Karpas-422 (cell line): ENCODE results near the gene TDRD10. TPM values are rescaled to one million over a fixed set of nuclear protein-coding genes. Genes with fewer than 3 reads are reported as not detected.

Experiments used
- DNase-seq: peaks from one replicate; pipeline ENCODE4 v3.0.0-alpha.2; 2015
- H2AFZ ChIP-seq: fragments of 200-600 bp; sonication (generic); 2 replicates; pipeline ENCODE4 v1.6.1; 2014; ENCODE audit warnings: antibody characterized with exemption, low read length, mixed read lengths
- H3K27ac ChIP-seq: fragments of 200-600 bp; sonication (generic); 2 replicates; pipeline ENCODE4 v1.5.1; 2014; ENCODE audit warnings: mild to moderate bottlenecking, low read length, moderate library complexity
- H3K27me3 ChIP-seq: fragments of 200-600 bp; sonication (generic); 2 replicates; pipeline ENCODE4 v1.6.1; 2014; ENCODE audit warnings: low read length, mixed read lengths
- H3K36me3 ChIP-seq: fragments of 200-600 bp; sonication (generic); 2 replicates; pipeline ENCODE4 v1.6.1; 2014; ENCODE audit warnings: low read length, mixed read lengths; ENCODE audit not compliant: insufficient read depth
- H3K4me1 ChIP-seq: fragments of 200-600 bp; sonication (generic); 2 replicates; pipeline ENCODE4 v1.6.1; 2014; ENCODE audit warnings: mild to moderate bottlenecking, low read length, mixed read lengths
- H3K4me2 ChIP-seq: fragments of 200-600 bp; sonication (generic); 2 replicates; pipeline ENCODE4 v1.6.1; 2014; ENCODE audit warnings: low read length, low read depth, mild to moderate bottlenecking; ENCODE audit not compliant: poor library complexity, severe bottlenecking
- H3K4me3 ChIP-seq: fragments of 200-600 bp; sonication (generic); 2 replicates; pipeline ENCODE4 v1.5.1; 2014; ENCODE audit warnings: mild to moderate bottlenecking, antibody characterized with exemption, low read length, mixed read lengths
- H3K79me2 ChIP-seq: fragments of 200-600 bp; sonication (generic); 2 replicates; pipeline ENCODE4 v1.6.1; 2014; ENCODE audit warnings: mild to moderate bottlenecking, low read length, mixed read lengths
- H3K9ac ChIP-seq: fragments of 200-600 bp; sonication (generic); 2 replicates; pipeline ENCODE4 v1.6.0; 2014; ENCODE audit warnings: low read length
- H3K9me2 ChIP-seq: fragments of 200-600 bp; sonication (generic), shearing (Covaris generic); replicated peaks from 2 replicates; pipeline ENCODE4 v1.6.0; 2014; ENCODE audit warnings: mild to moderate bottlenecking, low read length, moderate library complexity; ENCODE audit not compliant: insufficient read depth
- H3K9me3 ChIP-seq: fragments of 300-700, 200-600 bp; sonication (generic); 2 replicates; pipeline ENCODE4 v1.6.1; 2014; ENCODE audit warnings: low read length, mixed read lengths
- H4K20me1 ChIP-seq: fragments of 200-600 bp; sonication (generic); 2 replicates; pipeline ENCODE4 v1.6.1; 2014; ENCODE audit warnings: mild to moderate bottlenecking, antibody characterized with exemption, low read length, low read depth; ENCODE audit not compliant: insufficient read depth
- total RNA-seq: library from RNA; depleted of rRNA; stranded (reverse); fragments of >200 nt; shearing (Covaris generic); gene quantifications from 2 replicates; pipeline ENCODE4 v1.2.3, GENCODE V29; 2014; ENCODE audit warnings: low replicate concordance

The TDRD10 gene
- total RNA-seq, 1 experiment from 2014 or later = not detected

DNA sequence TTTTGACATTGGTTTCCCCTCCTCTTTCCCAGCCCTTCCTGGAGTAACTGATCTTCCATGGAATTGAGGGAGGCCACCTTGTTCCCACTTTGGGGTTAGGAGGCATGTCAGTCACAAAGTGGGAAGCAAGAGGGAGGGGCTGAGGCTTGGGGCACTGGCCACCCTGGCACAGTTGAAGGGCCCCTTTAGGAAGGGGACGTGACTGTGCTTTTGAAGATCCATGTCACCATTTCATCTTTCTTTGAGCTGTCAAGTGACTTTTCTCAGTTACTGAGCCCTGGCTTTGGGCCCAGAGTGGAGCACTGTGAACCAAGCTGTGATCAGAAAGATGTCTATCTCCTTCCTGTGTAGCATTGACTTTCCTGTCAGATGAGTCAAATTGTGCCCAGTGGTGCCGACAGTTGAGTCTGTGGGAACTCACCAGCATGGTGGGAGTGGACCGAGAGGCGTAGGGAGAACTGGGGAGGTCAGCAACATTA lies 38.5 kb upstream of the TDRD10 start:
- no peak overlapping the region for H3K27ac ChIP-seq
- no peak overlapping the region for H2AFZ ChIP-seq
- H3K9ac ChIP-seq = no peak overlapping the region
- no peaks in the 10 kb centered on the region for H3K4me1 ChIP-seq
- H3K27me3 ChIP-seq = no peaks in the 10 kb centered on the region
- no peak overlapping the region for H3K4me3 ChIP-seq
- DNase-seq = no peak
- H3K4me2 ChIP-seq = no peak overlapping the region
- no peaks in the 10 kb centered on the region for H3K9me3 ChIP-seq
- no peaks in the 10 kb centered on the region for H4K20me1 ChIP-seq
- H3K36me3 ChIP-seq = no peaks in the 10 kb centered on the region
- no peaks in the 10 kb centered on the region for H3K79me2 ChIP-seq
- H3K9me2 ChIP-seq = no peaks in the 10 kb centered on the region

DNA sequence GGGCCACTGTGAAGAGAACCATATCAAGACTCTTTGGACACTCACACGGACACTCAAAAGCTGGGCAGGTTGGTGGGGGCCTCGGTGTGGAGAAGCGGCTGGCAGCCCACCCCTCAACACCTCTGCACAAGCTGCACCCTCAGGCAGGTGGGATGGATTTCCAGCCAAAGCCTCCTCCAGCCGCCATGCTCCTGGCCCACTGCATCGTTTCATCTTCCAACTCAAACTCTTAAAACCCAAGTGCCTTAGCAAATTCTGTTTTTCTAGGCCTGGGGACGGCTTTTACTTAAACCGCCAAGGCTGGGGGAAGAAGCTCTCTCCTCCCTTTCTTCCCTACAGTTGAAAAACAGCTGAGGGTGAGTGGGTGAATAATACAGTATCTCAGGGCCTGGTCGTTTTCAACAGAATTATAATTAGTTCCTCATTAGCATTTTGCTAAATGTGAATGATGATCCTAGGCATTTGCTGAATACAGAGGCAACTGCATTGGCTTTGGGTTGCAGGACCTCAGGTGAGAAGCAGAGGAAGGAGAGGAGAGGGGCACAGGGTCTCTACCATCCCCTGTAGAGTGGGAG lies 36.3 kb upstream of the TDRD10 start:
- no peaks in the 10 kb centered on the region for H4K20me1 ChIP-seq
- no peak for DNase-seq
- no peak overlapping the region for H3K27ac ChIP-seq
- H3K79me2 ChIP-seq = no peaks in the 10 kb centered on the region
- H3K4me1 ChIP-seq = no peaks in the 10 kb centered on the region
- no peak overlapping the region for H3K4me2 ChIP-seq
- H3K4me3 ChIP-seq = no peak overlapping the region
- H3K9me3 ChIP-seq = no peaks in the 10 kb centered on the region
- H2AFZ ChIP-seq = no peak overlapping the region
- no peaks in the 10 kb centered on the region for H3K36me3 ChIP-seq
- H3K9ac ChIP-seq = no peak overlapping the region
- H3K27me3 ChIP-seq = no peaks in the 10 kb centered on the region
- H3K9me2 ChIP-seq = no peaks in the 10 kb centered on the region

DNA sequence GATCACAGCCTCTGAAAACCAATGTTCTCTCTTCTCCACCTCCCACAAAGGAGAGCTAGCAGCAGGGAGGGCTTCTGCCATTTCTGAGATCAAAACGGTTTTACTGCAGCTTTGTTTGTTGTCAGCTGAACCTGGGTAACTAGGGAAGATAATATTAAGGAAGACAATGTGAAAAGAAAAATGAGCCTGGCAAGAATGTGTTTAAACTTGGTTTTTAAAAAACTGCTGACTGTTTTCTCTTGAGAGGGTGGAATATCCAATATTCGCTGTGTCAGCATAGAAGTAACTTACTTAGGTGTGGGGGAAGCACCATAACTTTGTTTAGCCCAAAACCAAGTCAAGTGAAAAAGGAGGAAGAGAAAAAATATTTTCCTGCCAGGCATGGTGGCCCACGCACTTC lies 35.8 kb upstream of the TDRD10 start:
- H3K27ac ChIP-seq = no peak overlapping the region
- H3K36me3 ChIP-seq = no peaks in the 10 kb centered on the region
- DNase-seq = no peak
- no peak overlapping the region for H3K9ac ChIP-seq
- no peaks in the 10 kb centered on the region for H3K27me3 ChIP-seq
- no peaks in the 10 kb centered on the region for H3K79me2 ChIP-seq
- H3K4me3 ChIP-seq = no peak overlapping the region
- H2AFZ ChIP-seq = no peak overlapping the region
- no peaks in the 10 kb centered on the region for H3K4me1 ChIP-seq
- H3K4me2 ChIP-seq = no peak overlapping the region
- no peaks in the 10 kb centered on the region for H4K20me1 ChIP-seq
- H3K9me3 ChIP-seq = no peaks in the 10 kb centered on the region
- no peaks in the 10 kb centered on the region for H3K9me2 ChIP-seq

DNA sequence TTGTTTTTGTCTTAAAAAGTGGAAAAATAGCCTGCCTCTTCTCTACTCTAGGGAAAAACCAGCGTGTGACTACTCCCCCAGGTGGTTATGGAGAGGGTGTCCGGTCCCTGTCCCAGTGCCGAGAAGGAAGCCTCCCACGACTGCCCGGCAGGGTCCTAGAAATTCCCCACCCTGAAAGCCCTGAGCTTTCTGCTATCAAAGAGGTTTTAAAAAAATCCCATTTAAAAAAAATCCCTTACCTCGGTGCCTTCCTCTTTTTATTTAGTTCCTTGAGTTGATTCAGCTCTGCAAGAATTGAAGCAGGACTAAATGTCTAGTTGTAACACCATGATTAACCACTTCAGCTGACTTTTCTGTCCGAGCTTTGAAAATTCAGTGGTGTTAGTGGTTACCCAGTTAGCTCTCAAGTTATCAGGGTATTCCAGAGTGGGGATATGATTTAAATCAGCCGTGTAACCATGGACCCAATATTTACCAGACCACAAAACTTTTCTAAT lies 35.0 kb upstream of the TDRD10 start:
- Histone ChIP-seq H4K20me1 (no peaks in the 10 kb centered on the region), H3K27ac (no peak overlapping the region), H3K9ac (no peak overlapping the region), H3K4me1 (no peaks in the 10 kb centered on the region), H2AFZ (no peak overlapping the region), H3K4me3 (no peak overlapping the region), H3K9me2 (no peaks in the 10 kb centered on the region), H3K36me3 (no peaks in the 10 kb centered on the region), H3K79me2 (no peaks in the 10 kb centered on the region), H3K4me2 (no peak overlapping the region), H3K9me3 (no peaks in the 10 kb centered on the region), H3K27me3 (no peaks in the 10 kb centered on the region)
- no peak for DNase-seq

DNA sequence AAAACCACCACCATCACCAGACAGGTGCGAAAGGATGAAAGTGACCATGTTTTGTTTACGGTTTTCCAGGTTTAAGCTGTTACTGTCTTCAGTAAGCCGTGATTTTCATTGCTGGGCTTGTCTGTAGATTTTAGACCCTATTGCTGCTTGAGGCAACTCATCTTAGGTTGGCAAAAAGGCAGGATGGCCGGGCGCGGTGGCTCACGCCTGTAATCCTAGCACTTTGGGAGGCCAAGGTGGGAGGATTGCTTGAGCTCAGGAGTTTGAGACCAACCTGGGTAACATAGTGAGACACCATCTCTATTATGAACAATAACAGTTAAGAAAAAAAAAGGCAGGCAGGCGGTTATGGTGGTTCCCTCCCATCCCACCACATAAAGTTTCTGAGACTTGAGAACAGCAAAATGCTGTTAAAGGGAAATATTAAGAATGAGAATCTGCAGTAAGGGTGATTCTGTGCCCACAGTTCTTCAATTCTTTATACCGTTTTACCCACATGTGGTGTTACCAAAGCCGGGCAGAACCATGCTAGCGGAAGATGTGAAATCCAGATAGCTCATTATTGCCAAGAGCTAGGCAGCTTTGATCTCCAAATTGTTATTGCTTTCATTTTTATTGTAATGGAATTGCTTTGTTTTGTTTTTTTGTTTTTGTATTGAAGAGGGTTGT lies 34.5 kb upstream of the TDRD10 start:
- no peak for DNase-seq
- no peaks in the 10 kb centered on the region for H3K27me3 ChIP-seq
- no peaks in the 10 kb centered on the region for H3K36me3 ChIP-seq
- H3K4me1 ChIP-seq = no peaks in the 10 kb centered on the region
- H4K20me1 ChIP-seq = no peaks in the 10 kb centered on the region
- no peaks in the 10 kb centered on the region for H3K79me2 ChIP-seq
- H3K9ac ChIP-seq = no peak overlapping the region
- no peak overlapping the region for H2AFZ ChIP-seq
- H3K4me3 ChIP-seq = no peak overlapping the region
- H3K4me2 ChIP-seq = no peak overlapping the region
- no peaks in the 10 kb centered on the region for H3K9me2 ChIP-seq
- no peaks in the 10 kb centered on the region for H3K9me3 ChIP-seq
- no peak overlapping the region for H3K27ac ChIP-seq

DNA sequence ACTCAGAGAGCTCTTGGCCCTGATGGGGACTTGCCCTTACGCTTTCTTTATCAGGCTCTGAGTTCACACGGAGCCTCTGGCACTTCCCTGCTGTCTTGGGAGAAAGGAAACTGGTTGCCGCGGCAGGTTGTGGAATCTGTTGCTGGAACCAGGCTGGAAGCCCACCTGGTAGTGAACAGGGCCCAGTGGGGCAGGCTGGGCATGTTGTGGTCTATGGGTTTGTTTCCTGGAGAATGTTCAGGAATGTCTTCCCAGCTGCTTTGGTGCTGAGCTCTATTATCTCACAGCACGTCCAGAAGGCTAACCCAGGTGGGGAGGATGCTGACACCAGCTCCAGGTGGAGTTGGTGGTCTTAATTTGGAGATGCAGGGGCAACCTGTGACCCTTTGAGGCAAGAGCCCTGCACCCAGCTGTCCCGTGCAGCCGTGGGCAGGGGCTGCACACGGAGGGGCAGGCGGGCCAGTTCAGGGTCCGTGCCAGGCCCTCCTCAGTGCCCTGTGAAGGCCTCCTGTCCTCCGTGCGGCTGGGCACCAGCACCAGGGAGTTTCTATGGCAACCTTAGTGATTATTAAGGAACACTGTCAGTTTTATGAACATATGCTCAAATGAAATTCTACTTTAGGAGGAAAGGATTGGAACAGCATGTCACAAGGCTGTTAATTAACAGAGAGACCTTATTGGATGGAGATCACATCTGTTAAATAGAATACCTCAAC lies 33.3 kb upstream of the TDRD10 start:
- Histone ChIP-seq H3K4me2 (no peak overlapping the region), H3K9me3 (no peaks in the 10 kb centered on the region), H3K27ac (no peak overlapping the region), H3K9ac (no peak overlapping the region), H3K79me2 (no peaks in the 10 kb centered on the region), H3K27me3 (no peaks in the 10 kb centered on the region), H3K4me3 (no peak overlapping the region), H3K9me2 (no peaks in the 10 kb centered on the region), H3K36me3 (no peaks in the 10 kb centered on the region), H2AFZ (no peak overlapping the region), H3K4me1 (no peaks in the 10 kb centered on the region), H4K20me1 (no peaks in the 10 kb centered on the region)
- DNase-seq = no peak

DNA sequence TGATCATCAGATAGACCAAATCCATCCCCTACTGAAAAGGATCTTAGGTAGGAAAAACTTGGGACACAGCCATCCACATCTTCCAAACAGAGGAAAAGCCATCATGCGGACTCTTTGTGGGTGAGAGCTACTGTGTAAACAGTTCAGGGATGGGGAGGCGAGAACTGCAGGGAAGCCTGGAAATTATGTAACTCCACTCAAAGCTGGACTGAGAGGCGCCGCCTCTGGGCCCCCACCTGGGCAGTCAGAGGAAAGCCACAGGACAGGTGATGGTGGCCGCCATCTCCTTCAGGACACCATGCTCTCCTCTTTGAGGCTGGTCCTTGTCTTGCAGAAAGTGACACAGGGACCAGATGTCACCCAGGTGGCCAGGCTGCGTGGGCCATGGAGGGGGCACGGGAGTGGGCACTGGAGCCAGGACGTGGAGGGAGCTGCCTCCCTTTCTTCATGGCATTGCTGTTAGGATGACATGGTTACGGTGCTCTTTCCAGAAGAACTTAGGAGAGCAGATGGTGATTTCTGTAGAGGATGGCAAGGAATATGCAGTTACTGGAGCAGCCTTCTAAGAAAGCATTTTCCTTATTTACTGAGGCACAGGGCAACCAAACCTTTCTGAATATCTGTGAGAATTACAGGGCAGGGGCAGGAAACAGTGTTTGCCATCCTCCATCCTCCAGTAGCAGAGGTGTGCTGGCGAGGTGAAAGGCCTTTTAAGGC lies 32.0 kb upstream of the TDRD10 start:
- no peak for DNase-seq
- H3K4me3 ChIP-seq = no peak overlapping the region
- no peak overlapping the region for H3K27ac ChIP-seq
- no peaks in the 10 kb centered on the region for H3K27me3 ChIP-seq
- H3K9me2 ChIP-seq = no peaks in the 10 kb centered on the region
- H3K9me3 ChIP-seq = no peaks in the 10 kb centered on the region
- no peaks in the 10 kb centered on the region for H3K36me3 ChIP-seq
- H3K79me2 ChIP-seq = no peaks in the 10 kb centered on the region
- no peak overlapping the region for H3K9ac ChIP-seq
- H2AFZ ChIP-seq = no peak overlapping the region
- no peak overlapping the region for H3K4me2 ChIP-seq
- no peaks in the 10 kb centered on the region for H4K20me1 ChIP-seq
- H3K4me1 ChIP-seq = no peaks in the 10 kb centered on the region

DNA sequence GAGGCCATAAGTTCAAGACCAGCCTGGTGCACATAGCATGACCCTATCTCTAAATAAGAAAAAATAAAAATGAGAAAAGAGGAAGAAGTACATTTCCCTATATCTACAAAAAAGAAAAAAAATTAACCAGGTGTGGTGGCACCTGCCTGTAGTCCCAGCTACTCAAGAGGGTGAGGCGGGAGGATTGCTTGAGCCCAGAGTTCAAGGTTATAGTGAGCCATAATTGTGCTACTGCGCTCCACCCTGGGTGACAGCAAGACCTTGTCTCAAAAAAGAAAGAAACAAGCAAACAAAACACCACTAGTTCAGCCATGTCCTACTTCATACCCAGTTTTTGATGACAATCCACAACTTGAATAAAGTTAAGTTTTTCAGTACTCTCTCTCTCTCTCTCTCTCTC lies 30.7 kb upstream of the TDRD10 start:
- no peaks in the 10 kb centered on the region for H4K20me1 ChIP-seq
- no peaks in the 10 kb centered on the region for H3K9me2 ChIP-seq
- H3K27ac ChIP-seq = no peak overlapping the region
- no peak for DNase-seq
- no peak overlapping the region for H3K4me3 ChIP-seq
- H3K79me2 ChIP-seq = no peaks in the 10 kb centered on the region
- no peaks in the 10 kb centered on the region for H3K4me1 ChIP-seq
- H3K4me2 ChIP-seq = no peak overlapping the region
- no peak overlapping the region for H3K9ac ChIP-seq
- no peaks in the 10 kb centered on the region for H3K27me3 ChIP-seq
- no peak overlapping the region for H2AFZ ChIP-seq
- H3K36me3 ChIP-seq = no peaks in the 10 kb centered on the region
- H3K9me3 ChIP-seq = no peaks in the 10 kb centered on the region
